ENCODE results near the gene ITGB2.

- TF ChIP-seq CTCF (IDR thresholded peaks at IDR 0.05) (no peak), USF2 (IDR thresholded peaks at IDR 0.05; ENCODE audit: borderline replicate concordance, low read depth, low read length) (no peak), POLR2AphosphoS5 (IDR thresholded peaks at IDR 0.05; ENCODE audit: low read depth, low read length) (no peak), TEAD4 (IDR thresholded peaks at IDR 0.05; ENCODE audit: borderline replicate concordance, insufficient read depth) (no peak), TAF1 (IDR thresholded peaks at IDR 0.05; ENCODE audit: borderline replicate concordance, low read depth, low read length) (no peak), NFIC (IDR thresholded peaks at IDR 0.05; ENCODE audit: borderline replicate concordance) (no peak), MAX (IDR thresholded peaks at IDR 0.05; ENCODE audit: low read depth) (no peak), EP300 (IDR thresholded peaks at IDR 0.05; ENCODE audit: borderline replicate concordance in 1 of 2, low read depth in 1 of 2, low read length in 1 of 2) (no peak), RFX5 (IDR thresholded peaks at IDR 0.05; ENCODE audit: low read length) (no peak), EZH2phosphoT487 (IDR thresholded peaks at IDR 0.05; ENCODE audit: borderline replicate concordance, low read depth) (no peak), RCOR1 (IDR thresholded peaks at IDR 0.05; ENCODE audit: low read length) (no peak), REST (IDR thresholded peaks at IDR 0.05; ENCODE audit: low read depth, low read length) (no peak), RAD21 (IDR thresholded peaks at IDR 0.05; ENCODE audit: low read length) (no peak)
Measured at GRCh38 chr21:44909719-44910118, 11.0 kb downstream of the ITGB2 start.
